Liver (tissue), 9 donors: Measurements from ENCODE around the gene CHST12. TPM values are rescaled to one million over a fixed set of nuclear protein-coding genes. Genes with fewer than 3 reads are reported as not detected.

Experiments
- DNase-seq: peaks from one replicate; pipeline ENCODE4 v3.0.0-alpha.2; 2017; ENCODE audit warnings: low spot score
- H3K27ac ChIP-seq, 2 donors: one replicate each; pipeline ENCODE4 v1.7.0; 2013; ENCODE audit warnings: inconsistent platforms in 2 of 2, low read length in 2 of 2, control low read depth in 1 of 2, low read depth in 1 of 2, mild to moderate bottlenecking in 1 of 2
- H3K27me3 ChIP-seq, 4 donors: one replicate each; pipeline versions ENCODE4 v1.6.1 to v1.7.0; 2013; ENCODE audit warnings: low read length in 3 of 4, inconsistent platforms in 1 of 4, mild to moderate bottlenecking in 1 of 4, moderate library complexity in 1 of 4; ENCODE audit not compliant: control insufficient read depth in 4 of 4, insufficient read depth in 4 of 4
- H3K36me3 ChIP-seq, 4 donors: one replicate each; pipeline versions ENCODE4 v1.6.1 to v1.7.0; 2013; ENCODE audit warnings: low read length in 3 of 4, mild to moderate bottlenecking in 3 of 4, low read depth in 1 of 4, moderate library complexity in 1 of 4; ENCODE audit not compliant: control insufficient read depth in 4 of 4, insufficient read depth in 3 of 4
- H3K4me1 ChIP-seq, 4 donors: one replicate each; pipeline versions ENCODE4 v1.6.1 to v1.7.0; 2013; ENCODE audit warnings: low read length in 3 of 4, mild to moderate bottlenecking in 3 of 4, moderate library complexity in 1 of 4; ENCODE audit not compliant: control insufficient read depth in 4 of 4, insufficient read depth in 4 of 4
- H3K4me3 ChIP-seq, 3 donors: one replicate each; pipeline versions ENCODE4 v1.6.1 to v1.7.0; 2013; ENCODE audit warnings: low read length in 3 of 3, control low read depth in 1 of 3, low read depth in 1 of 3, mild to moderate bottlenecking in 1 of 3
- H3K9ac ChIP-seq, 2 donors: one replicate each; pipeline ENCODE4 v1.7.0; 2013; ENCODE audit warnings: low read length in 2 of 2, mild to moderate bottlenecking in 2 of 2, moderate library complexity in 2 of 2, control low read depth in 1 of 2, low read depth in 1 of 2
- H3K9me3 ChIP-seq, 4 donors: one replicate each; pipeline versions ENCODE4 v1.6.1 to v1.7.0; 2013; ENCODE audit warnings: low read length in 3 of 4; ENCODE audit not compliant: control insufficient read depth in 4 of 4
- ATF3 ChIP-seq: IDR thresholded peaks from 2 replicates; pipeline ENCODE4 v1.6.1; 2016; ENCODE audit warnings: antibody characterized with exemption
- CTCF ChIP-seq: fragments of 150-350 bp; IDR thresholded peaks from 2 replicates; pipeline ENCODE4 v1.5.1; 2017; ENCODE audit warnings: improper control_type of control experiment, low read depth, low read length; ENCODE audit not compliant: missing input control
- EGR1 ChIP-seq, 2 donors: IDR thresholded peaks; 2 replicates each; pipeline ENCODE4 v1.6.1; 2016 to 2018; ENCODE audit warnings: antibody characterized with exemption in 2 of 2, low read depth in 2 of 2
- FOXA1 ChIP-seq: IDR thresholded peaks from 2 replicates; pipeline ENCODE4 v1.6.1; 2016; ENCODE audit warnings: antibody characterized with exemption
- FOXA2 ChIP-seq: IDR thresholded peaks from 2 replicates; pipeline ENCODE4 v1.6.1; 2016; ENCODE audit warnings: antibody characterized with exemption
- GABPA ChIP-seq, 2 donors: IDR thresholded peaks in 1 of 2; conservative IDR thresholded peaks in 1 of 2; 2 replicates each; pipeline ENCODE4 v1.6.1; 2016; ENCODE audit warnings: antibody characterized with exemption in 2 of 2, mild to moderate bottlenecking in 1 of 2, moderate library complexity in 1 of 2
- HNF4A ChIP-seq, 2 donors: conservative IDR thresholded peaks; 2 replicates each; pipeline ENCODE4 v1.6.1; 2016; ENCODE audit warnings: antibody characterized with exemption in 2 of 2, mild to moderate bottlenecking in 2 of 2
- HNF4G ChIP-seq: IDR thresholded peaks from 2 replicates; pipeline ENCODE4 v1.6.1; 2016; ENCODE audit warnings: antibody characterized with exemption
- MAX ChIP-seq: IDR thresholded peaks from 2 replicates; pipeline ENCODE4 v1.6.1; 2016; ENCODE audit warnings: antibody characterized with exemption
- NR2F2 ChIP-seq: IDR thresholded peaks from 2 replicates; pipeline ENCODE4 v1.6.1; 2016; ENCODE audit warnings: antibody characterized with exemption
- RAD21 ChIP-seq, 2 donors: IDR thresholded peaks; 2 replicates each; pipeline ENCODE4 v1.6.1; 2016; ENCODE audit warnings: antibody characterized with exemption in 2 of 2, mild to moderate bottlenecking in 2 of 2
- RXRA ChIP-seq, 2 donors: IDR thresholded peaks; 2 replicates each; pipeline ENCODE4 v1.6.1; 2017 to 2018; ENCODE audit warnings: antibody characterized with exemption in 2 of 2, mild to moderate bottlenecking in 1 of 2
- SP1 ChIP-seq: IDR thresholded peaks from 2 replicates; pipeline ENCODE4 v1.6.1; 2018; ENCODE audit warnings: antibody characterized with exemption, mild to moderate bottlenecking
- TAF1 ChIP-seq: conservative IDR thresholded peaks from 2 replicates; pipeline ENCODE4 v1.6.1; 2016; ENCODE audit warnings: antibody characterized with exemption, mild to moderate bottlenecking
- YY1 ChIP-seq: IDR thresholded peaks from 2 replicates; pipeline ENCODE4 v1.6.1; 2016; ENCODE audit warnings: antibody characterized with exemption, mild to moderate bottlenecking
- ZBTB33 ChIP-seq: IDR thresholded peaks from 2 replicates; pipeline ENCODE4 v1.6.1; 2016; ENCODE audit warnings: antibody characterized with exemption
- WGBS: extraction: QIAGEN DNeasy Blood & Tissue Kit; methylation state at CpG from one replicate; pipeline ENCODE4 v1.1.7; 2013; 5-methylcytosine and 5-hydroxymethylcytosine counted together
- polyA plus RNA-seq, 2 donors: library from polyadenylated mRNA; stranded (reverse) in 1 of 2; unstranded in 1 of 2; fragments of 200-250 nt in 1 of 2; fragments of >200 nt in 1 of 2; fragmentation: Nextera tagmentation in 1 of 2; extraction: Ambion mirVana in 1 of 2; gene quantifications; one replicate each; pipeline versions ENCODE4 v1.2.1 to v1.2.3, GENCODE V29; 2013 to 2015
- total RNA-seq, 2 donors: library from RNA; depleted of rRNA; stranded (reverse); fragments of >200 nt; gene quantifications; one replicate each; pipeline ENCODE4 v1.2.3, GENCODE V29; 2014
- donor health status: healthy.
- donor health status: healthy.
- donor health status: healthy.
- donor health status: healthy.
- donor health status: healthy.

Gene CHST12
- total and polyA plus RNA-seq, 4 donors, result 3.2 to 11.9 (median 5.2) TPM

- Histone ChIP-seq H3K27ac (no peak overlapping the region), H3K4me1 (peaks cover 0 to 7% (median 0%) of the 10 kb centered on the region in 4 donors), H3K4me3 (no peak overlapping the region), H3K9me3 (peaks cover 0 to 9% (median 2%) of the 10 kb centered on the region in 4 donors), H3K27me3 (no peaks in the 10 kb centered on the region), H3K9ac (no peak overlapping the region), H3K36me3 (no peaks in the 10 kb centered on the region)
- DNase-seq, result no peak
- TF ChIP-seq FOXA1 (no peak), MAX (no peak), NR2F2 (no peak), GABPA (IDR thresholded peaks at IDR 0.05 in 1 of 2, conservative IDR thresholded peaks at IDR 0.05 in 1 of 2) (no peak), HNF4A (conservative IDR thresholded peaks at IDR 0.05) (no peak), ATF3 (no peak), RXRA (IDR thresholded peaks at IDR 0.05) (no peak), SP1 (no peak), CTCF (no peak), YY1 (no peak)
- WGBS, result 73% methylated on average over 14 of the region's 14 CpGs
These were observed 84.3 kb downstream of the CHST12 start for GRCh38 chr7:2487586-2488271.

GRCh38 chr7:2488272-2488645, 84.8 kb downstream of the CHST12 start:
- H3K27ac ChIP-seq, result no peak overlapping the region
- no peak for TF ChIP-seq RAD21 (IDR thresholded peaks at IDR 0.05)
- no peak for TF ChIP-seq ATF3
- TF ChIP-seq ZBTB33, result no peak
- TF ChIP-seq TAF1, result no peak
- no peak for TF ChIP-seq RXRA (IDR thresholded peaks at IDR 0.05)
- no peak for TF ChIP-seq FOXA2
- TF ChIP-seq EGR1 (IDR thresholded peaks at IDR 0.05; ENCODE audit: low read depth in 2 of 2), result no peak
- TF ChIP-seq FOXA1, result no peak
- no peak for TF ChIP-seq HNF4A (conservative IDR thresholded peaks at IDR 0.05)
- no peak for TF ChIP-seq CTCF
- TF ChIP-seq HNF4G, result no peak
- DNase-seq, result no peak
- 76% methylated on average over 8 of the region's 8 CpGs for WGBS
- H3K4me3 ChIP-seq, result no peak overlapping the region
- H3K9me3 ChIP-seq, result peaks cover 0 to 4% (median under 1%) of the 10 kb centered on the region in 4 donors
- no peak overlapping the region for H3K9ac ChIP-seq
- no peaks in the 10 kb centered on the region for H3K36me3 ChIP-seq
- no peaks in the 10 kb centered on the region for H3K27me3 ChIP-seq
- H3K4me1 ChIP-seq, result peaks cover 0 to 7% (median 0%) of the 10 kb centered on the region in 4 donors
